Measurements from ENCODE around the gene RPL36. TPM values are rescaled to one million over a fixed set of nuclear protein-coding genes. Genes with fewer than 3 reads are reported as not detected.

The RPL36 gene
- total RNA-seq, 2 donors from 2014 or later: 844 to 976 TPM

DNA sequence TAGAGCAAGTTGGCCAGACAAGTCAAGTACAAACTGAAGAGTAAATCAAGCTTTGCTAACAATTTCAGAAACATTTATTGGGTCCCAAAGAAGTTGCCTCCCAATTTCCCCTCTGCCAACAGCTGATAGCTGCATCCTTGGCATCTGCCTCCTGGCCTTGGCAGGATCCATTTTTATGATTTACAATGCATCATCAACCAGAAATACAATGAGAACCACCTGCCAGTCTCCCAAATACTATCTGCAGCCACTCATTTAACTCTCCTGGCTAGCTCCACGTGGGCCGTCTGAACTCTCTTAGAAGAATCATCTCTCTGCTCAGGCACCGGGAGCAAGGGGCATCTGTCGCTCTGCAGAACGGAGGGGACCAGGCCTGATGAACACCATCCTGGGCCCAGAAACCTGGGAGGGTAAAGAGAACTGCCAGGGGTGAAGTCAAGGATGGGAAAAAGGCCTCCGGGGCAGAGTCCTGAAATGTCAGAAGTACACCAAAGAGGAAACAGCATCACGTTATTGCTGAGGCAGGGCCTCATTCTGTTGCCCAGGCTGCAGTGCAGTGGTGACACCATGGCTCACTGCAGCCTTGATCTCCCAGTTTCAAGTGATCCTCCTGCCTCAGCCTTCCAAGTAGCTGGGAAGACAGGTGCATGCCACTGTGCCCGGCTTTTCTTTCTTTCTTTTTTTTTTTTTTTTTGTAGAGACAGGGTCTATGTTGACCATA lies 27.3 kb downstream of the RPL36 start:
- TF ChIP-seq, protein P1, sequence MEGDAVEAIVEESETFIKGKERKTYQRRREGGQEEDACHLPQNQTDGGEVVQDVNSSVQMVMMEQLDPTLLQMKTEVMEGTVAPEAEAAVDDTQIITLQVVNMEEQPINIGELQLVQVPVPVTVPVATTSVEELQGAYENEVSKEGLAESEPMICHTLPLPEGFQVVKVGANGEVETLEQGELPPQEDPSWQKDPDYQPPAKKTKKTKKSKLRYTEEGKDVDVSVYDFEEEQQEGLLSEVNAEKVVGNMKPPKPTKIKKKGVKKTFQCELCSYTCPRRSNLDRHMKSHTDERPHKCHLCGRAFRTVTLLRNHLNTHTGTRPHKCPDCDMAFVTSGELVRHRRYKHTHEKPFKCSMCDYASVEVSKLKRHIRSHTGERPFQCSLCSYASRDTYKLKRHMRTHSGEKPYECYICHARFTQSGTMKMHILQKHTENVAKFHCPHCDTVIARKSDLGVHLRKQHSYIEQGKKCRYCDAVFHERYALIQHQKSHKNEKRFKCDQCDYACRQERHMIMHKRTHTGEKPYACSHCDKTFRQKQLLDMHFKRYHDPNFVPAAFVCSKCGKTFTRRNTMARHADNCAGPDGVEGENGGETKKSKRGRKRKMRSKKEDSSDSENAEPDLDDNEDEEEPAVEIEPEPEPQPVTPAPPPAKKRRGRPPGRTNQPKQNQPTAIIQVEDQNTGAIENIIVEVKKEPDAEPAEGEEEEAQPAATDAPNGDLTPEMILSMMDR (IDR thresholded peaks at IDR 0.05): no peak
- intact Hi-C loops (cut with DNase I): no loop called here
- H3K4me3 ChIP-seq: no peak overlapping the region
- DNase-seq: no peak
- no peaks in the 10 kb centered on the region for H3K9me3 ChIP-seq
- no peak overlapping the region for H3K27ac ChIP-seq
- H3K9ac ChIP-seq (ENCODE audit: low read depth in 2 of 2, low read length in 2 of 2): no peak overlapping the region
- peaks cover 3% of the 10 kb centered on the region for H3K36me3 ChIP-seq
- no peaks in the 10 kb centered on the region for H3K27me3 ChIP-seq
- H3K4me1 ChIP-seq: peaks cover 12% of the 10 kb centered on the region

GRCh38 chr19:5718037-5718578 lies 28.0 kb downstream of the RPL36 start:
- intact Hi-C loops (cut with DNase I): no loop called here
- no peaks in the 10 kb centered on the region for H3K27me3 ChIP-seq
- DNase-seq: no peak
- H3K36me3 ChIP-seq: peaks cover 3% of the 10 kb centered on the region
- no peaks in the 10 kb centered on the region for H3K9me3 ChIP-seq
- TF ChIP-seq, protein P1 (IDR thresholded peaks at IDR 0.05): no peak
- no peak overlapping the region for H3K9ac ChIP-seq (ENCODE audit: low read depth in 2 of 2, low read length in 2 of 2)
- H3K4me3 ChIP-seq: no peak overlapping the region
- H3K27ac ChIP-seq: no peak overlapping the region
- peaks cover 12% of the 10 kb centered on the region for H3K4me1 ChIP-seq

DNA sequence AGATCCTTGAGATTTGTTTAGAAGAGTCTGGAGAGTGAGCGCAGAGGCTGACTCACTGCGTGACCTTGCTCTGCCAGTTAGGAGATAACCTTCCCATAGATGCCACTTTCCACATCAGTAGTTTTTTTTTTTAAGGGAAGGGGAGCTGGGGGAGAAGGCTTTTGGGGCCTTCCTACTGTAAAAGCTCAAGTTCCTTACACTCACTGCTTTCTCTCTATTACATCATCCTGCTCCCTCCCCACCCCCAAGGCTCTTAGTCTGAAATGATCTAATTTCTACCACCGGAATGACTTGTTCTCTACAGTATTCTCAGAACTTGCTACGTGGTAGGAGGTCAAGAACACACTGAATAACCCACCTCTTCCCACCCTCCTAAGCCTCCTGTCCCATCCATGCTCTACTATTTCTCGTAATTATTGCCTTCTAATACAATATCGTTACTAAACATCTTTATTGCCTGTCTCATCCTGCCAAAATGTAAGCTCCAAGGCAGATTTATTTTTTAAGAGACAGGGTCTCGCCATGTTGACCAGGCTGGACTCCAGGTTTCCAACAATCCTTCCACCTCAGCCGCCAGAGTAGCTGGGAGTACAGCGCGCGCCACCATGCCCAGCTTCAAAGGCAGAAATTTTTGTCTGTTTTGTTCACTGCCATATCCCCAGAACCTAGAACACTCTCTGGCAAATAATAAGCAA lies 28.6 kb downstream of the RPL36 start:
- TF ChIP-seq, protein P1 (IDR thresholded peaks at IDR 0.05): no peak
- no peaks in the 10 kb centered on the region for H3K36me3 ChIP-seq
- H3K4me1 ChIP-seq: peaks cover 12% of the 10 kb centered on the region
- no peaks in the 10 kb centered on the region for H3K9me3 ChIP-seq
- H3K4me3 ChIP-seq: peak overlapping the region; percentile 100
- intact Hi-C loops (cut with DNase I): no loop called here
- no peak overlapping the region for H3K27ac ChIP-seq
- peak overlapping the region; percentile 87 to 91 for H3K9ac ChIP-seq (ENCODE audit: low read depth in 2 of 2, low read length in 2 of 2)
- no peaks in the 10 kb centered on the region for H3K27me3 ChIP-seq
- DNase-seq: no peak

- no peak for DNase-seq
- Histone ChIP-seq H3K36me3 (no peaks in the 10 kb centered on the region), H3K9ac (ENCODE audit: low read depth in 2 of 2, low read length in 2 of 2) (peak overlapping the region; percentile 87 to 91), H3K9me3 (no peaks in the 10 kb centered on the region), H3K4me1 (peaks cover 12% of the 10 kb centered on the region), H3K27ac (peak overlapping the region; percentile 91), H3K27me3 (no peaks in the 10 kb centered on the region), H3K4me3 (peak overlapping the region; percentile 100)
- intact Hi-C loops (cut with DNase I): no loop called here
- TF ChIP-seq, protein P1 (IDR thresholded peaks at IDR 0.05): no peak
Measured at GRCh38 chr19:5719274-5719960, 29.3 kb downstream of the RPL36 start.
